ENCODE measurements around the gene SLC12A7.

DNA sequence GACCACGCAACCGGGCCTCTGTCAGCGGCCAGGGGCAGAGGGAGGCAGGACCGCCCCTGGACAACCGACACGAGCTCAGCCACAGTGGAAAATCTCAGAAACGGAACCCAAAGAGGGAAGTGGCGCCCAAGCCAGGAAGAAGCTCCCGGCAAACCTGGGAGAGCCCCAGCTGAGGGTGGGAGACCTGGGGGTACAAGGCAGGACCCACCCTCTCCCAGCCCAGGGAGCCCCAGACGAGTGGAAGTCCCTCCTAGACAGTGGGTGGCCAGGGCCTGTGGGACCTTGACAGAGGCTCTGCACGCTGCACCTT lies 3.0 kb downstream of the SLC12A7 start:
- no peak for TF ChIP-seq CTCF (IDR thresholded peaks at IDR 0.05)
- no peak for TF ChIP-seq POLR2A (IDR thresholded peaks at IDR 0.05)
